ENCODE data around the gene ARSK.

Gene ARSK

DNA sequence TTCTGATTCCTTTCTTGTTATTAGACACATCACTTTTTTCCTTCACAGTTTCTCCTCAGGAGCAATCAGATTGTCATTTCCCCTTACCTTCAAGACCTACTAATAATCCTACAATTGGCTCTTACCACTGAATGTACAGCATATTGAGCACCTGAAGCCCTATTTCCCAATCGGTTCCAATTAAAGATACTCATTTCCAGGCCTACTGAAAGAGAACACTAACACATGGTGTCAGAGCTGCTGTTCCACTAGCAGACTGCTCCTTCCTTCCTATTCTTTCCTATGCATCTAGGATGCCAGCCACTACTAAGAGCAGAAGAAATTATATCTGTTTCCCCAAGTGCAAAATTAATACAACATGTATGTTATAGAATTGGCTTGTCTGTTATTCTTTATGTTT is 34.7 kb upstream of the ARSK start:
- no peak overlapping the region for H3K4me3 ChIP-seq (ENCODE audit: low read depth, low read length)
- TF ChIP-seq, protein P1, sequence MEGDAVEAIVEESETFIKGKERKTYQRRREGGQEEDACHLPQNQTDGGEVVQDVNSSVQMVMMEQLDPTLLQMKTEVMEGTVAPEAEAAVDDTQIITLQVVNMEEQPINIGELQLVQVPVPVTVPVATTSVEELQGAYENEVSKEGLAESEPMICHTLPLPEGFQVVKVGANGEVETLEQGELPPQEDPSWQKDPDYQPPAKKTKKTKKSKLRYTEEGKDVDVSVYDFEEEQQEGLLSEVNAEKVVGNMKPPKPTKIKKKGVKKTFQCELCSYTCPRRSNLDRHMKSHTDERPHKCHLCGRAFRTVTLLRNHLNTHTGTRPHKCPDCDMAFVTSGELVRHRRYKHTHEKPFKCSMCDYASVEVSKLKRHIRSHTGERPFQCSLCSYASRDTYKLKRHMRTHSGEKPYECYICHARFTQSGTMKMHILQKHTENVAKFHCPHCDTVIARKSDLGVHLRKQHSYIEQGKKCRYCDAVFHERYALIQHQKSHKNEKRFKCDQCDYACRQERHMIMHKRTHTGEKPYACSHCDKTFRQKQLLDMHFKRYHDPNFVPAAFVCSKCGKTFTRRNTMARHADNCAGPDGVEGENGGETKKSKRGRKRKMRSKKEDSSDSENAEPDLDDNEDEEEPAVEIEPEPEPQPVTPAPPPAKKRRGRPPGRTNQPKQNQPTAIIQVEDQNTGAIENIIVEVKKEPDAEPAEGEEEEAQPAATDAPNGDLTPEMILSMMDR (IDR thresholded peaks at IDR 0.05; ENCODE audit: low read depth, low read length, missing control alignments) = no peak
- DNase-seq (ENCODE audit: low read depth) = no peak

DNA sequence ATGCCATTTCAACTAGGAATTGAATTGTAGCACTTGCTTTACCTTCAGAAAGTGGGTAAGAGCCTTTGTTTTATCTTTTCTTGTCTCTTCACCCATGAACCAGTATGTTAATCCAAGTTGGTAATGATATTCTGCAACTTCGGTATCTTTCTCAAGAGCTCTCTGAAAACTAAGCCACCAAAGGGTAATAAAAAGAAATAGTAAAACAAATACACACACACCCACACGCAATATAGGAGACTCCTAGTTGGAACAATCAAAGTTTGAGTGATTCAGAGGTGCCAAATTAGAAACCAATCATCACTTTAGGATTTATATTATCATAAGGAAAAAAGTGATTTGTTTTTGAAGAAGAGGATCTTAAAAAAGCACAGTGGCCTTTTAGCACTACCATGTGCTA is 30.5 kb upstream of the ARSK start:
- no peak for DNase-seq (ENCODE audit: low read depth)
- H3K4me3 ChIP-seq (ENCODE audit: low read depth, low read length) = no peak overlapping the region
- TF ChIP-seq, protein P1 (IDR thresholded peaks at IDR 0.05; ENCODE audit: low read depth, low read length, missing control alignments) = no peak

DNA sequence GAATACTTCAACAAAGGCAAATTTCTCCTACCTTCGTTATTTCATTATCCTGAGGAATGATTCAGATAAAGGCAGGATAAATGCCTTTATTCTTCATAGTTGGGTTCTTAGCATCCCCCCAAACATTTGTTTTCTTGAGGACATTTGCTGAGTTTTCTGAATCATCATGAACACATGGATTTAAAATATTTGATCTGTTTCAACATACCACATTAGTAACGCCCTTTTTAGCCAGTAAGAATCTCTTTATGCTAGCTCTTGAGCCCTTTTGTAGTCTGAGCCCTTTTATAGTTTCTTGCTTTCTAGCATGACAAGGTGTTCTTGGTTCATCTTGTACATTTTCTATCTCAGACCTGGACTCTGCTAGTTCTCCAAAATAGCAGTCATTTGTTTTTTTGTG is 28.0 kb upstream of the ARSK start:
- TF ChIP-seq, protein P1 (IDR thresholded peaks at IDR 0.05; ENCODE audit: low read depth, low read length, missing control alignments) = no peak

DNA sequence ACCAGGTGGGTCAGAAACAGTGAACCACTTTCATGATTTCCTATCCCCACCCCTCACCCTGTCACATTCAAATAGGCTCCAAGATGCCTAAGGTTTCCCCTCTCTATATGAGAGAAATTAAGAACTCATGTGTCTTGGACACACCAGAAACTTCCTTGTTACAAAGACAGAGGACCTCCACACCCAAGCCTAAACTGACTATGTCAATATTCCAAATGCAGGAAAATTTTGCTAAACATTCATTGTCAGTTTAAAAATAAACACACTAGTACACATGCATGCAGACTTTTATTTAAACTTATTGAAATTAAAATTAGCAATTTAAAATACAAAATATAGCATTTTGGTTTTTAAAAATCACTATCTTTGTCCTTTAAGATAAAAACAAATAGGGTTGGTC is 26.3 kb upstream of the ARSK start:
- H3K4me3 ChIP-seq (ENCODE audit: low read depth, low read length) = no peak overlapping the region
- DNase-seq (ENCODE audit: low read depth) = no peak
- TF ChIP-seq, protein P1 (IDR thresholded peaks at IDR 0.05; ENCODE audit: low read depth, low read length, missing control alignments) = no peak

More for the DNA sequence above, 28.0 kb upstream of the ARSK start:
- H3K4me3 ChIP-seq (ENCODE audit: low read depth, low read length) = no peak overlapping the region
- no peak for DNase-seq (ENCODE audit: low read depth)

DNA sequence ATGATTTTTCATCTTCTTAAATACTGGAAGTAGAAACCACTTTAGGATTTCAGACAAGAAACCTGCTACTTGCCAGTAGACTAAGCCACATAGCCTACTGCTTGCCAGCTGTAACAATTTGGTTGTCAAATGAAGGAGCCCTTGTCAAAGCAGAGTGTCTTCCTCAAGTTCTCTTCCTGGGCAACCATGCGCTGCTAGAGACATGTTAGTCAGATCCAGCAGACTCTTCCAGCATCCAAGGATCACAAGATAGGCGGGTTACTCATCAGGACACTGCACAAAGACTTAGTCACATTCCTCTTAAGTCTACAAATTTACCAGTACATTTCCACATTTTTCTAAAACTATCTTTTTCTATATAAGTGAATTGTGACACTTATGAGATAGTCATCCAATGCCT is 24.5 kb upstream of the ARSK start:
- H3K4me3 ChIP-seq (ENCODE audit: low read depth, low read length) = no peak overlapping the region
- DNase-seq (ENCODE audit: low read depth) = no peak
- TF ChIP-seq, protein P1 (IDR thresholded peaks at IDR 0.05; ENCODE audit: low read depth, low read length, missing control alignments) = no peak

DNA sequence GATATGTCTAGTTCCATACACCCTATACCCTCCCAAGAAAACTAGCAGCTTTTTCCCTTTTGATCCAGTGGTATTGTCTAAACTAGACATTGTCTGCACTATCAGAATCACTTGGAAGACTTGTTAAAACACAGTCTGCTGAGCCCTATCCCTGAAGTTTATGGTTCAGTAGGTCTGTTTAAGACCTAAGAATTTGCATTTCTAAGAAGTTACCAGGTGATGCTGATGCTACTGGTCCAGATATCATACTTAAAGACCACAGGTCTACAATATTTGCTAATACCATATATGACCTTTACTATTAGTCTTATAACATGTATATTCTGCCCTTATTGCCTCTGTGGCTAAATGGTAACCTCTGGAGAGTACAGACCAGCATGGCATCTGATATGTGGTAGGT is 23.4 kb upstream of the ARSK start:
- TF ChIP-seq, protein P1 (IDR thresholded peaks at IDR 0.05; ENCODE audit: low read depth, low read length, missing control alignments) = no peak
- H3K4me3 ChIP-seq (ENCODE audit: low read depth, low read length) = no peak overlapping the region
- DNase-seq (ENCODE audit: low read depth) = no peak

DNA sequence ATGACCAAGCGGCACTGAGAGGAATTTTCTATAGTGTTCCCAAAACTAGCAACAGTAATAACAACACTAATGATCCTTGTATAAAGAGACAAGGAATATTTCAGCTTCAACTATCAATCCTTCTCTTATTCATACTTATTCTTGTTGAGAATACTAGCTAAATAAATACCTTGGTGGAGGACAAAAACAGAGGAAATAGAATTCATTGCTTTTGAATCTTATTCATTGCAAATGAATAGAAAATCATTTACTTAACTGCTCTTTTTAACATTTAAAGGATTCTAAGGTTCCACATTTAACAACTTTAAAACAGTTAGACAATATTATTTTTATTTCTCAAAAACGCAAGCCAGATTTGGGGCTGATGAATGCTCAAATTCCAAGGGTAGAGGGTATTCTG is 22.5 kb upstream of the ARSK start:
- no peak overlapping the region for H3K4me3 ChIP-seq (ENCODE audit: low read depth, low read length)
- TF ChIP-seq, protein P1 (IDR thresholded peaks at IDR 0.05; ENCODE audit: low read depth, low read length, missing control alignments) = no peak
- DNase-seq (ENCODE audit: low read depth) = no peak

Measured in GM12864 (cell line).